Measurements from ENCODE around the gene COL18A1. TPM values are rescaled to one million over a fixed set of nuclear protein-coding genes. Genes with fewer than 3 reads are reported as not detected.

The COL18A1 gene
- total RNA-seq, 2 donors from 2014 or later: 56.2 to 229 TPM

DNA sequence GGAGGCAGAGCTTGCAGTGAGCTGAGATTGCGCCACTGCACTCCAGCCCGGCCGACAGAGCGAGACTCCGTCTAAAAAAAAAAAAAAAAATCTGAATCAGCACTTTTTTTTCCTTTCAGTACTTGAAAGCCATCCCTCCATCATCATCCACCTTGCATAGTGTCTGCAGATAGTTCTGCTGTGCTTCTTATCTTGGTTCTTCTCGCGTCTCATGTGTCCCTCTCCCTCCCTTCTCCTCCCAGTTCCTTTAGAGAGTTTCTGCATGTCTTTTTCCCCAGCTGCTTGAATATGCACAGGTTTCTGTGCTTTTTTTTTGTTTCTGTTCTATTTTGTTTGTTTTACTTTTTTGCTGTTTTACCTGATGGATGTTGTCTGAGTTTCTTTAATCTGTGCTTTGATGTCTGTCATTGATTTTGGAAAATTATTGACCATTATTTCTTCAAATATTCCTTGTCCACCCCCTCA is 3.9 kb upstream of the COL18A1 start:
- H3K36me3 ChIP-seq: no peaks in the 10 kb centered on the region
- 94% methylated on average over 7 of the region's 7 CpGs for WGBS

DNA sequence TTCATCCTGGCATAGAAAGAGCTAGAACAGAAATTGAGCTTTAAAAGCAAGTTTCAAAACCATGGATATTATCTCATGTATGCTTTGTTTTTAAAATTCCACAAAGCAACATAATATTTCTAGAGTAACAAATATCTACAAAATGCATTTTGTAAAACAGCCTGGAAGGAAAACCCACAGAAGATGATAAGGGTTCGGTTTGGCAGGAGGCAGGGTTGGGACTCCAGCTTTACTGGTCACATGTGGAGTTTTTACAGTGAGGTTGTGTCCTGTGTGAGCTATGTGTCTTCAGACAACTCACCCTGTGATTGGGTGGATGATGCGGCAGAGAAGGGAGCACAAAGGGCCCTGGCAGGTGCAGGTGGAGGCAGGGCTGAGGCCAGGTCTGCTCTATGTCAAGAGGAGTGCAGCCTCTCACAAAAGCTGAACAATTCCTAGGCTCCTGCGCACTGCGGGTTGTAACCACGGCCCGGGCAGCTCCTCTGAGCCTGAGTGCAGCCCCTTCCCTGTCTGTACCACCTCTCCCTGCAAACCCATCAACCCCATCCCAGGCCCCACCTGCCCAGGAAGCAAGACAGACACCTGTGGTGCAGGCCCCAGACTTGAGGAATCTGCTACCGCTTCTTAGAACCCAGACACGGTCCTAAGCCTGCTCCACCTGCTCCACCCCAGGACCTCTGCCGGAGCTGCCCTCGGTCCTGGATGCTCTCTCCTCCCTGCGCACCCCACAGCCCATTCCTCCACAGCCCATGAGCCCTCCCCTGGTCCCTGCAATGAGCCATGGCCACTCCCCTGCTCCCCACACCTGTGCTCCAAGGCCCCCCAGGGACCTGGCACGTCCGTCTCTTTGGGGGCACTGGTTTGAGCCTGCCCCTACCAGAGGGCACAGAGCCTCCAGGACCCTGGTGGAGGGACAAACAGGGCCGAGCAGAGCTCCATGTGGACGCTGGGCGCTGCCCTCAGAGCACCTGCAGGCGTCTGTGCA is 2.8 kb upstream of the COL18A1 start:
- Histone ChIP-seq H3K4me1 (replicated peaks) (peaks cover 10% of the 10 kb centered on the region), H3K27me3 (replicated peaks; ENCODE audit: insufficient read depth) (no peaks in the 10 kb centered on the region), H3K9me3 (no peaks in the 10 kb centered on the region), H3K4me3 (no peak overlapping the region), H3K27ac (no peak overlapping the region), H3K36me3 (no peaks in the 10 kb centered on the region)
- no peak for DNase-seq (ENCODE audit: low spot score)
- TF ChIP-seq POLR2AphosphoS5 (IDR thresholded peaks at IDR 0.05) (no peak), POLR2A (IDR thresholded peaks at IDR 0.05) (no peak)
- TF ChIP-seq, protein P1, sequence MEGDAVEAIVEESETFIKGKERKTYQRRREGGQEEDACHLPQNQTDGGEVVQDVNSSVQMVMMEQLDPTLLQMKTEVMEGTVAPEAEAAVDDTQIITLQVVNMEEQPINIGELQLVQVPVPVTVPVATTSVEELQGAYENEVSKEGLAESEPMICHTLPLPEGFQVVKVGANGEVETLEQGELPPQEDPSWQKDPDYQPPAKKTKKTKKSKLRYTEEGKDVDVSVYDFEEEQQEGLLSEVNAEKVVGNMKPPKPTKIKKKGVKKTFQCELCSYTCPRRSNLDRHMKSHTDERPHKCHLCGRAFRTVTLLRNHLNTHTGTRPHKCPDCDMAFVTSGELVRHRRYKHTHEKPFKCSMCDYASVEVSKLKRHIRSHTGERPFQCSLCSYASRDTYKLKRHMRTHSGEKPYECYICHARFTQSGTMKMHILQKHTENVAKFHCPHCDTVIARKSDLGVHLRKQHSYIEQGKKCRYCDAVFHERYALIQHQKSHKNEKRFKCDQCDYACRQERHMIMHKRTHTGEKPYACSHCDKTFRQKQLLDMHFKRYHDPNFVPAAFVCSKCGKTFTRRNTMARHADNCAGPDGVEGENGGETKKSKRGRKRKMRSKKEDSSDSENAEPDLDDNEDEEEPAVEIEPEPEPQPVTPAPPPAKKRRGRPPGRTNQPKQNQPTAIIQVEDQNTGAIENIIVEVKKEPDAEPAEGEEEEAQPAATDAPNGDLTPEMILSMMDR (IDR thresholded peaks at IDR 0.05): no peak
- intact Hi-C loops (cut with DNase I): loop anchor here (5.0 kb wide), 1 partner anchor 35 kb away; no protein-coding TSS in a partner anchor
- WGBS: 95% methylated on average over 17 of the region's 17 CpGs

More for the DNA sequence above, 3.9 kb upstream of the COL18A1 start:
- H3K27ac ChIP-seq: no peak overlapping the region
- H3K4me3 ChIP-seq: no peak overlapping the region
- TF ChIP-seq, protein P1 (IDR thresholded peaks at IDR 0.05): no peak
- TF ChIP-seq POLR2A (IDR thresholded peaks at IDR 0.05): no peak
- no peak for TF ChIP-seq POLR2AphosphoS5 (IDR thresholded peaks at IDR 0.05)
- no peaks in the 10 kb centered on the region for H3K27me3 ChIP-seq (replicated peaks; ENCODE audit: insufficient read depth)
- H3K9me3 ChIP-seq: no peaks in the 10 kb centered on the region
- no peak for DNase-seq (ENCODE audit: low spot score)
- H3K4me1 ChIP-seq (replicated peaks): peaks cover 7% of the 10 kb centered on the region
- intact Hi-C loops (cut with DNase I): loop anchor here (5.0 kb wide), 1 partner anchor 36 kb away; no protein-coding TSS in a partner anchor

DNA sequence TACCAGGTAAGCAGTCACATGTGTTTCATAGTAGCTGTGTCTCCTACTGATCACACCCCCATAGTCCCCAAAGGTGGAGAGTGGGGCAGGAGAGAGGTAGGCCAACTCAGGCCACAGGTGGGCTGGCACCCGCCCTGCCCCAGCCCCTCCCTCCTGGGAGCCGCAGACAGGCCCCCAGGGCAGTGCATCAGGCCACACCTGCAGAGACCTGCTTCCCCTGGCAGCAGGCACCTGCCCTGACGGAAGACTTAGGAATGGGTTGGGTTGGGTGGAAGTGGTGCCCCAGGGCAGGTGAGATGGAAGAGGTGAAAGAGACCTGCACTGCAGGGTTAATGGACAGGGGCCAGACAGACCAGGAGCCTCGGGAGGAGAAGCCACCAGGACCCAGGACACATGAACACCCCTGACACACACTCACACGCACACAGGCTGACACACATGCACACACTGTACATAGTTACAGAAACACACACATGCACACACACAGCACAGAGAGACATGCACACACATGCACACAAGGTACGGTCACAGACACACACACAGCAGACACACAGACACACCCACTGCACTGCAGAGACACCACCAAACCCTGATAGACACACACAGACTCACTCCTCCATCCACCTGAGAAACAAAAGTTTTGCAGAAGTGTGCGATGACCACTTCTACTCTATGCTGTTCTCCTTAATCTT is 1.7 kb upstream of the COL18A1 start:
- TF ChIP-seq POLR2A (IDR thresholded peaks at IDR 0.05) (no peak), POLR2AphosphoS5 (IDR thresholded peaks at IDR 0.05) (no peak)
- TF ChIP-seq, protein P1 (IDR thresholded peaks at IDR 0.05): no peak
- Histone ChIP-seq H3K4me1 (replicated peaks) (peaks cover 12% of the 10 kb centered on the region), H3K9me3 (no peaks in the 10 kb centered on the region), H3K36me3 (no peaks in the 10 kb centered on the region), H3K4me3 (no peak overlapping the region), H3K27ac (peak overlapping the region in 1 of 2 donors; percentile 72), H3K27me3 (replicated peaks; ENCODE audit: insufficient read depth) (no peaks in the 10 kb centered on the region)
- 67% methylated on average over 7 of the region's 7 CpGs for WGBS
- DNase-seq (ENCODE audit: low spot score): no peak
- intact Hi-C loops (cut with DNase I): loop anchor here (5.0 kb wide), 1 partner anchor 34 kb away; no protein-coding TSS in a partner anchor

DNA sequence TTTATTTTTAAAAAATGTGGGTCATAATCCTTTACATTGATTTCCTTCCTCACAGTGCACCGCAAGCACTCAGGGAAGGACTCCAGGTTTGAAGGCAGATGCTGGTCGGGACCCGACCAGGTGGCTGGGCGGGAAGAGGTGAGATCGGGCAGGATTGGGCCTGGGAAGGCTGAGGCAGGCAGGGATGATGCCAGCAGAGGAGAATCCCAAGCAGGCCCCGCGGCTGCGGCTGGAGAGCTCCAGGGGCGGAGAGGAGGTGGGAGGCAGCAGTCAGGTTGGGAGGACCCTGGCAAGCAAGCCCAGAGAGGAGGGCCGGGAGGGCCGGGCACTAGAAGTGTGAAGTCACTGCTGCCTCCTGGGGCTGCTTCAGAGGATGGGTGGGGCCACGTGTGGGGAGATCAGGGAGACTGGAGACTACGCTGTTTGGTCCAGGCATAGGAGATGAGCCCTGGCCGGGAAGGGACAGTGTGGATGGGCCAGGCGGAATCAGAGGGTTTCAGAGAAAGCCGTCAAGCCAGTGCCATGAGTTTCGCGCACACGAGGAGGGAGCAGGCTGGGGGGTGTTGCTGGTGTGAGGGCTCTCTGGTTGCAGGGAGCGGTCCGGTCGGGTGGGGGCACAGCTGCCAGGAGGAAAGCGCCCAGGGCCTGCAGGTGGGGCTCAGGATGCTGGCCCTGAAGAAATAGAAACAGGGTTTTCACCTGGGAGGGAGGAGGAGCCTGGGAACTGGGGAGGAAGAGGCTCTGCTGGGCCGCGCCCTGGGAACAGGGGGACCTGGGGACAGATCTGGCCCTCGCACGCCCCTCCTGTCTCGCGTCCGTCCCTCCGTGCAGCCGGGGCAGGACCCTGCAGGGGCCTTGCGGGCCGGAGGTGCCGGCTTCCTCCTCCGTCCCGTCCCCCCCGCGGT is 888 bp upstream of the COL18A1 start:
- H3K27me3 ChIP-seq (replicated peaks; ENCODE audit: insufficient read depth): no peaks in the 10 kb centered on the region
- H3K4me1 ChIP-seq (replicated peaks): peaks cover 16% of the 10 kb centered on the region
- intact Hi-C loops (cut with DNase I): loop anchor here (5.0 kb wide), 1 partner anchor 33 kb away; no protein-coding TSS in a partner anchor
- DNase-seq (ENCODE audit: low spot score): no peak
- peak overlapping the region; percentile 44 to 72 for H3K27ac ChIP-seq
- H3K36me3 ChIP-seq: no peaks in the 10 kb centered on the region
- TF ChIP-seq, protein P1 (IDR thresholded peaks at IDR 0.05): no peak
- no peak for TF ChIP-seq POLR2A (IDR thresholded peaks at IDR 0.05)
- TF ChIP-seq POLR2AphosphoS5 (IDR thresholded peaks at IDR 0.05): no peak
- WGBS: 13% methylated on average over 39 of the region's 39 CpGs
- H3K4me3 ChIP-seq: peak overlapping the region; percentile 44 to 46
- H3K9me3 ChIP-seq: no peaks in the 10 kb centered on the region
